K562 (cell line): Measurements from ENCODE around the gene TGM1. TPM values are rescaled to one million over a fixed set of nuclear protein-coding genes. Genes with fewer than 3 reads are reported as not detected.

Experiments used
- ATAC-seq: fragments of 200-7000 bp; cut with Tn5 transposase; 3 replicates; pipeline ENCODE4 v1.9.1; 2020; ENCODE audit warnings: moderate library complexity
- BruUV-seq: library from RNA; stranded (reverse); fragments of 400-500 nt; replicated peaks from 2 replicates; lab custom pipeline; 2021; lab: Mats Ljungman, UMichigan
- CTCF ChIA-PET: fragments of 300-600 bp; formaldehyde crosslinking; extraction: SDS; loops from one replicate; lab custom pipeline; 2021; ENCODE audit warnings: low intra/inter-chr PET ratio; lab: Yijun Ruan, JAX
- POLR2A ChIA-PET: fragments of 300-600, 350-650 bp; sonication (Branson Sonifier 250); formaldehyde crosslinking; extraction: SDS; loops from one replicate; lab custom pipeline; 2021; ENCODE audit warnings: antibody characterized with exemption, inconsistent platforms; lab: Yijun Ruan, JAX
- DNase-seq, 4 experiments: peaks; one replicate each; pipeline versions ENCODE4 v3.0.0 to v3.0.0-alpha.2; 2011 to 2018; ENCODE audit warnings: low spot score in 3 of 4, mixed read lengths in 3 of 4; ENCODE audit errors: extremely low read depth in 1 of 4
- FAIRE-seq: peaks from 2 replicates; lab custom pipeline; 2011; peaks lifted over from hg19 to GRCh38; lab: Jason Lieb, UNC
- H2AFZ ChIP-seq: 2 replicates; pipeline ENCODE4 v1.6.0; 2011; ENCODE audit warnings: low read depth, low read length, control low read depth, inconsistent platforms
- H3K27ac ChIP-seq: fragments of 200-600 bp; 3 replicates; pipeline ENCODE4 v1.8.0; 2011; ENCODE audit warnings: low read depth, mild to moderate bottlenecking, control low read depth, inconsistent platforms, low read length, moderate library complexity, mixed read lengths; ENCODE audit errors: extremely low read depth
- H3K27me3 ChIP-seq, 2 experiments: fragments of 300-600 bp in 1 of 2; 2 replicates in 1 of 2; 3 replicates in 1 of 2; pipeline versions ENCODE4 v1.6.0 to v1.8.0; 2011; ENCODE audit warnings: inconsistent platforms in 2 of 2, low read length in 2 of 2, mild to moderate bottlenecking in 1 of 2, mixed read lengths in 1 of 2, moderate library complexity in 1 of 2; ENCODE audit not compliant: control insufficient read depth in 2 of 2, insufficient read depth in 2 of 2
- H3K36me3 ChIP-seq: fragments of 300-600 bp; 3 replicates; pipeline ENCODE4 v1.8.0; 2011; ENCODE audit warnings: mild to moderate bottlenecking, low read length, inconsistent platforms; ENCODE audit not compliant: control insufficient read depth, insufficient read depth
- H3K4me1 ChIP-seq, 2 experiments: fragments of 200-600 bp in 1 of 2; replicated peaks in 1 of 2; 2 replicates in 1 of 2; 3 replicates in 1 of 2; pipeline versions ENCODE4 v1.5.1 to v1.8.0; 2011; ENCODE audit warnings: inconsistent platforms in 2 of 2, low read length in 2 of 2, mild to moderate bottlenecking in 1 of 2, mixed read lengths in 1 of 2, moderate library complexity in 1 of 2; ENCODE audit not compliant: control insufficient read depth in 2 of 2, insufficient read depth in 2 of 2
- H3K4me2 ChIP-seq: 2 replicates; pipeline ENCODE4 v1.6.1; 2011; ENCODE audit warnings: low read length, control low read depth, inconsistent platforms, mixed read lengths; ENCODE audit not compliant: insufficient read depth
- H3K4me3 ChIP-seq: fragments of 200-600 bp; sonication (generic), shearing (Covaris generic); 2 replicates; pipeline ENCODE4 v1.5.1; 2016; ENCODE audit warnings: control low read depth, inconsistent platforms
- H3K79me2 ChIP-seq: fragments of 200-600 bp; 3 replicates; pipeline ENCODE4 v1.8.0; 2011; ENCODE audit warnings: low read length, inconsistent platforms; ENCODE audit not compliant: control insufficient read depth, insufficient read depth
- H3K9ac ChIP-seq, 2 experiments: 2 replicates each; pipeline versions ENCODE4 v1.6.0 to v1.6.1; 2011; ENCODE audit warnings: low read depth in 2 of 2, low read length in 2 of 2, control low read depth in 1 of 2, inconsistent platforms in 1 of 2, mild to moderate bottlenecking in 1 of 2, mixed read lengths in 1 of 2; ENCODE audit not compliant: insufficient read depth in 1 of 2
- H3K9me1 ChIP-seq: one replicate; pipeline ENCODE4 v1.6.0; 2011; ENCODE audit warnings: inconsistent platforms, mild to moderate bottlenecking, low read length, moderate library complexity; ENCODE audit not compliant: control insufficient read depth, insufficient read depth
- H3K9me3 ChIP-seq: replicated peaks from 2 replicates; pipeline ENCODE4 v1.5.1; 2011; ENCODE audit warnings: low read depth, low read length, inconsistent platforms; ENCODE audit not compliant: control insufficient read depth, insufficient read depth
- H4K20me1 ChIP-seq: replicated peaks from 2 replicates; pipeline ENCODE4 v1.6.1; 2011; ENCODE audit warnings: low read length, inconsistent platforms, mixed read lengths; ENCODE audit not compliant: control insufficient read depth, insufficient read depth
- FUS ChIP-seq: fragments of 200-400 bp; formaldehyde crosslinking; optimal IDR thresholded peaks from 2 replicates; pipeline ENCODE3; 2017; ENCODE audit warnings: low read depth, low read length
- GTF2A2 ChIP-seq: IDR thresholded peaks from 2 replicates; pipeline ENCODE4 v1.6.1; 2016; ENCODE audit warnings: mild to moderate bottlenecking, missing genetic modification characterization, missing compliant biosample characterization
- MTF1 ChIP-seq: fragments of 250-450 bp; sonication (Bioruptor Pico); IDR thresholded peaks from 2 replicates; pipeline ENCODE4 v1.9.0; 2021; ENCODE audit warnings: moderate library complexity, mild to moderate bottlenecking, inconsistent platforms, borderline replicate concordance
- NR2C1 ChIP-seq, 2 experiments: fragments of 450-650 bp; IDR thresholded peaks; 2 replicates each; pipeline ENCODE4 v1.6.1; 2017; ENCODE audit warnings: mild to moderate bottlenecking in 2 of 2, antibody characterized with exemption in 1 of 2, inconsistent platforms in 1 of 2, missing compliant biosample characterization in 1 of 2, missing genetic modification characterization in 1 of 2
- RBFOX2 ChIP-seq: fragments of 200-400 bp; formaldehyde crosslinking; IDR thresholded peaks from 2 replicates; pipeline ENCODE4 v1.6.1; 2017; ENCODE audit warnings: low read depth, mild to moderate bottlenecking, low read length, moderate library complexity
- TCF3 ChIP-seq: sonication (generic); formaldehyde crosslinking; IDR thresholded peaks from 2 replicates; pipeline ENCODE4 v1.4.0; 2020; ENCODE audit warnings: mild to moderate bottlenecking, missing genetic modification reagents
- XRCC5 ChIP-seq: fragments of 200-400 bp; formaldehyde crosslinking; IDR thresholded peaks from 2 replicates; pipeline ENCODE4 v1.6.1; 2017; ENCODE audit warnings: low read depth, mild to moderate bottlenecking, low read length
- ZFP36 ChIP-seq: fragments of 150-350 bp; IDR thresholded peaks from 2 replicates; pipeline ENCODE4 v1.6.1; 2018; ENCODE audit warnings: low read length, low read depth; ENCODE audit not compliant: partially characterized antibody
- ZNF324 ChIP-seq: fragments of 250-450 bp; sonication (Bioruptor Pico); IDR thresholded peaks from 2 replicates; pipeline ENCODE4 v1.4.0; 2020; ENCODE audit warnings: mild to moderate bottlenecking
- WGBS: fragments of 100-300 bp; shearing (Covaris generic); methylation state at CpG from one replicate; pipeline ENCODE4 v1.1.6; 2016; ENCODE audit warnings: low coverage, mixed read lengths; ENCODE audit not compliant: insufficient coverage; ENCODE audit errors: missing lambda C conversion rate; 5-methylcytosine and 5-hydroxymethylcytosine counted together
- in situ Hi-C: fragments of 300-500 bp; cut with MboI; formaldehyde crosslinking; loops from 4 replicates; pipeline ENCODE4 v1.15.0; 2018; ENCODE audit warnings: inconsistent platforms, mixed read lengths
- intact Hi-C: fragments of 100-400 bp; cut with micrococcal nuclease; formaldehyde crosslinking; loops from 2 replicates; pipeline ENCODE4 v1.14.2; 2022
- polyA plus RNA-seq, 8 experiments: library from polyadenylated mRNA; depleted of rRNA in 4 of 8; stranded (reverse) in 5 of 8; unstranded in 3 of 8; fragments of >200 nt; fragmentation: Nextera tagmentation in 2 of 8; fragmentation: Illumina TruSeq in 1 of 8; extraction: Ambion mirVana in 2 of 8; extraction: Trizol in 1 of 8; gene quantifications; 2 replicates each; pipeline versions ENCODE4 v1.2.1 to v1.2.3, GENCODE V29; 2011 to 2014; ENCODE audit warnings: inconsistent platforms in 1 of 8, missing spikeins in 1 of 8
- total RNA-seq, 7 experiments: library from RNA; depleted of rRNA in 6 of 7; stranded (reverse); fragments of >200 nt in 6 of 7; fragmentation: Illumina TruSeq in 2 of 7; extraction: Trizol in 2 of 7; gene quantifications; 2 replicates each; pipeline versions ENCODE4 v1.2.1 to v1.2.3, GENCODE V29; 2011 to 2021; ENCODE audit warnings: low replicate concordance in 1 of 7
- TF ChIP-seq, protein P1 (sequence below), 2 experiments: fragments of 450-650 bp; formaldehyde crosslinking in 1 of 2; IDR thresholded peaks; 2 replicates each; pipeline versions ENCODE4 v1.4.0 to v1.6.1; 2014 to 2020; ENCODE audit warnings: mild to moderate bottlenecking in 2 of 2, borderline replicate concordance in 1 of 2, low read depth in 1 of 2
- TF ChIP-seq, protein P2 (sequence below): fragments of 250-450 bp; sonication (Bioruptor Pico); IDR thresholded peaks from 2 replicates; pipeline ENCODE4 v1.4.0; 2020; ENCODE audit warnings: mild to moderate bottlenecking, moderate library complexity

TGM1 gene
- total and polyA plus RNA-seq, 9 of the 15 experiments (the other 6 are each of a cell fraction or from before 2014, with no cell fraction given) = 0.13 to 4.4 (median 0.88) TPM

DNA sequence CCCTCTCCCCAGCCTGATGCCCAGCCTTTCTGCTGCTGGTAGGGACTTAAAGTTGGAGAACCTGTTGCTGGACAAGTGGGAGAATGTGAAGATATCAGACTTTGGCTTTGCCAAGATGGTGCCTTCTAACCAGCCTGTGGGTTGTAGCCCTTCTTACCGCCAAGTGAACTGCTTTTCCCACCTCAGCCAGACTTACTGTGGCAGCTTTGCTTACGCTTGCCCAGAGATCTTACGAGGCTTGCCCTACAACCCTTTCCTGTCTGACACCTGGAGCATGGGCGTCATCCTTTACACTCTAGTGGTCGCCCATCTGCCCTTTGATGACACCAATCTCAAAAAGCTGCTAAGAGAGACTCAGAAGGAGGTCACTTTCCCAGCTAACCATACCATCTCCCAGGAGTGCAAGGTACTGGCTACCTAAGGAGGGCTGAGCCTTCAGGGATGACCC is 55.8 kb downstream of the TGM1 start:
- ATAC-seq = no peak
- no peak for DNase-seq
- Histone ChIP-seq H3K9me1 (no peaks in the 10 kb centered on the region), H3K4me1 (peaks cover 8 to 13% of the 10 kb centered on the region in 2 experiments; a peak in 4 of 5 replicates), H3K9me3 (no peaks in the 10 kb centered on the region), H3K27me3 (no peaks in the 10 kb centered on the region), H2AFZ (no peak overlapping the region), H4K20me1 (no peaks in the 10 kb centered on the region; the same call in 1 of the 2 replicates), H3K4me2 (no peak overlapping the region), H3K4me3 (no peak overlapping the region), H3K36me3 (peaks cover 65% of the 10 kb centered on the region; the same call in 2 of the 3 replicates), H3K27ac (no peak overlapping the region), H3K9ac (no peak overlapping the region; a peak in 1 of 4 replicates), H3K79me2 (peaks cover 8% of the 10 kb centered on the region; the same call in 2 of the 3 replicates)
- in situ Hi-C loops = no loop called here
- no peak for FAIRE-seq
- 89% methylated on average over 5 of the region's 5 CpGs for WGBS
- ChIA-PET POLR2A (interaction anchor here (0.6 to 4.0 kb wide), 3 partner anchors 11 to 123 kb away, joined by 3 to 19 read pairs (median 4); partner anchors contain the start of genes CIDEB and TM9SF1), CTCF (no interaction called here)
- BruUV-seq = no TSS peak
- intact Hi-C loops = no loop called here
- TF ChIP-seq ZNF324 (CRISPR knock-in tag) (no peak), GTF2A2 (tag) (no peak), FUS (no peak), TCF3 (CRISPR knock-in tag) (no peak), XRCC5 (no peak), RBFOX2 (no peak), ZFP36 (no peak), MTF1 (CRISPR knock-in tag) (no peak), NR2C1 (IDR thresholded peaks at IDR 0.05) (no peak), NR2C1 (tag; IDR thresholded peaks at IDR 0.05) (no peak)
- TF ChIP-seq, protein P1, sequence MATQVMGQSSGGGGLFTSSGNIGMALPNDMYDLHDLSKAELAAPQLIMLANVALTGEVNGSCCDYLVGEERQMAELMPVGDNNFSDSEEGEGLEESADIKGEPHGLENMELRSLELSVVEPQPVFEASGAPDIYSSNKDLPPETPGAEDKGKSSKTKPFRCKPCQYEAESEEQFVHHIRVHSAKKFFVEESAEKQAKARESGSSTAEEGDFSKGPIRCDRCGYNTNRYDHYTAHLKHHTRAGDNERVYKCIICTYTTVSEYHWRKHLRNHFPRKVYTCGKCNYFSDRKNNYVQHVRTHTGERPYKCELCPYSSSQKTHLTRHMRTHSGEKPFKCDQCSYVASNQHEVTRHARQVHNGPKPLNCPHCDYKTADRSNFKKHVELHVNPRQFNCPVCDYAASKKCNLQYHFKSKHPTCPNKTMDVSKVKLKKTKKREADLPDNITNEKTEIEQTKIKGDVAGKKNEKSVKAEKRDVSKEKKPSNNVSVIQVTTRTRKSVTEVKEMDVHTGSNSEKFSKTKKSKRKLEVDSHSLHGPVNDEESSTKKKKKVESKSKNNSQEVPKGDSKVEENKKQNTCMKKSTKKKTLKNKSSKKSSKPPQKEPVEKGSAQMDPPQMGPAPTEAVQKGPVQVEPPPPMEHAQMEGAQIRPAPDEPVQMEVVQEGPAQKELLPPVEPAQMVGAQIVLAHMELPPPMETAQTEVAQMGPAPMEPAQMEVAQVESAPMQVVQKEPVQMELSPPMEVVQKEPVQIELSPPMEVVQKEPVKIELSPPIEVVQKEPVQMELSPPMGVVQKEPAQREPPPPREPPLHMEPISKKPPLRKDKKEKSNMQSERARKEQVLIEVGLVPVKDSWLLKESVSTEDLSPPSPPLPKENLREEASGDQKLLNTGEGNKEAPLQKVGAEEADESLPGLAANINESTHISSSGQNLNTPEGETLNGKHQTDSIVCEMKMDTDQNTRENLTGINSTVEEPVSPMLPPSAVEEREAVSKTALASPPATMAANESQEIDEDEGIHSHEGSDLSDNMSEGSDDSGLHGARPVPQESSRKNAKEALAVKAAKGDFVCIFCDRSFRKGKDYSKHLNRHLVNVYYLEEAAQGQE (IDR thresholded peaks at IDR 0.05; ENCODE audit: borderline replicate concordance) = no peak
- TF ChIP-seq, protein P1 (CRISPR knock-in tag; IDR thresholded peaks at IDR 0.05; ENCODE audit: low read depth) = no peak
- TF ChIP-seq, protein P2, sequence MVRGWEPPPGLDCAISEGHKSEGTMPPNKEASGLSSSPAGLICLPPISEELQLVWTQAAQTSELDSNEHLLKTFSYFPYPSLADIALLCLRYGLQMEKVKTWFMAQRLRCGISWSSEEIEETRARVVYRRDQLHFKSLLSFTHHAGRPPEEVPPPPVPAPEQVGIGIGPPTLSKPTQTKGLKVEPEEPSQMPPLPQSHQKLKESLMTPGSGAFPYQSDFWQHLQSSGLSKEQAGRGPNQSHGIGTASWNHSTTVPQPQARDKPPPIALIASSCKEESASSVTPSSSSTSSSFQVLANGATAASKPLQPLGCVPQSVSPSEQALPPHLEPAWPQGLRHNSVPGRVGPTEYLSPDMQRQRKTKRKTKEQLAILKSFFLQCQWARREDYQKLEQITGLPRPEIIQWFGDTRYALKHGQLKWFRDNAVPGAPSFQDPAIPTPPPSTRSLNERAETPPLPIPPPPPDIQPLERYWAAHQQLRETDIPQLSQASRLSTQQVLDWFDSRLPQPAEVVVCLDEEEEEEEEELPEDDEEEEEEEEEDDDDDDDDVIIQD = no peak
